GM10266 (cell line): ENCODE results near the gene GDF10.

Experiments
- DNase-seq: peaks from one replicate; pipeline ENCODE4 v3.0.0; 2012; ENCODE audit errors: extremely low spot score
- TF ChIP-seq, protein P1 (sequence below): IDR thresholded peaks from 2 replicates; pipeline ENCODE4 v1.5.1; 2012; ENCODE audit warnings: mild to moderate bottlenecking, low read depth; ENCODE audit not compliant: control insufficient read depth, insufficient read depth; ENCODE audit errors: missing control alignments

GDF10 gene

DNA sequence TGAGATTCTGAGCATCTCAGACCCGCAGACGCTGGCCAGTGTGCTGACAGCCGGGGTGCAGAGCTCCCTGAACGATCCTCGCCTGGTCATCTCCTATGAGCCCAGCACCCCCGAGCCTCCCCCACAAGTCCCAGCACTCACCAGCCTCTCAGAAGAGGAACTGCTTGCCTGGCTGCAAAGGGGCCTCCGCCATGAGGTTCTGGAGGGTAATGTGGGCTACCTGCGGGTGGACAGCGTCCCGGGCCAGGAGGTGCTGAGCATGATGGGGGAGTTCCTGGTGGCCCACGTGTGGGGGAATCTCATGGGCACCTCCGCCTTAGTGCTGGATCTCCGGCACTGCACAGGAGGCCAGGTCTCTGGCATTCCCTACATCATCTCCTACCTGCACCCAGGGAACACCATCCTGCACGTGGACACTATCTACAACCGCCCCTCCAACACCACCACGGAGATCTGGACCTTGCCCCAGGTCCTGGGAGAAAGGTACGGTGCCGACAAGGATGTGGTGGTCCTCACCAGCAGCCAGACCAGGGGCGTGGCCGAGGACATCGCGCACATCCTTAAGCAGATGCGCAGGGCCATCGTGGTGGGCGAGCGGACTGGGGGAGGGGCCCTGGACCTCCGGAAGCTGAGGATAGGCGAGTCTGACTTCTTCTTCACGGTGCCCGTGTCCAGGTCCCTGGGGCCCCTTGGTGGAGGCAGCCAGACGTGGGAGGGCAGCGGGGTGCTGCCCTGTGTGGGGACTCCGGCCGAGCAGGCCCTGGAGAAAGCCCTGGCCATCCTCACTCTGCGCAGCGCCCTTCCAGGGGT, 48.9 kb downstream of the GDF10 start:
- TF ChIP-seq, protein P1, sequence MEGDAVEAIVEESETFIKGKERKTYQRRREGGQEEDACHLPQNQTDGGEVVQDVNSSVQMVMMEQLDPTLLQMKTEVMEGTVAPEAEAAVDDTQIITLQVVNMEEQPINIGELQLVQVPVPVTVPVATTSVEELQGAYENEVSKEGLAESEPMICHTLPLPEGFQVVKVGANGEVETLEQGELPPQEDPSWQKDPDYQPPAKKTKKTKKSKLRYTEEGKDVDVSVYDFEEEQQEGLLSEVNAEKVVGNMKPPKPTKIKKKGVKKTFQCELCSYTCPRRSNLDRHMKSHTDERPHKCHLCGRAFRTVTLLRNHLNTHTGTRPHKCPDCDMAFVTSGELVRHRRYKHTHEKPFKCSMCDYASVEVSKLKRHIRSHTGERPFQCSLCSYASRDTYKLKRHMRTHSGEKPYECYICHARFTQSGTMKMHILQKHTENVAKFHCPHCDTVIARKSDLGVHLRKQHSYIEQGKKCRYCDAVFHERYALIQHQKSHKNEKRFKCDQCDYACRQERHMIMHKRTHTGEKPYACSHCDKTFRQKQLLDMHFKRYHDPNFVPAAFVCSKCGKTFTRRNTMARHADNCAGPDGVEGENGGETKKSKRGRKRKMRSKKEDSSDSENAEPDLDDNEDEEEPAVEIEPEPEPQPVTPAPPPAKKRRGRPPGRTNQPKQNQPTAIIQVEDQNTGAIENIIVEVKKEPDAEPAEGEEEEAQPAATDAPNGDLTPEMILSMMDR: no peak
- no peak for DNase-seq

DNA sequence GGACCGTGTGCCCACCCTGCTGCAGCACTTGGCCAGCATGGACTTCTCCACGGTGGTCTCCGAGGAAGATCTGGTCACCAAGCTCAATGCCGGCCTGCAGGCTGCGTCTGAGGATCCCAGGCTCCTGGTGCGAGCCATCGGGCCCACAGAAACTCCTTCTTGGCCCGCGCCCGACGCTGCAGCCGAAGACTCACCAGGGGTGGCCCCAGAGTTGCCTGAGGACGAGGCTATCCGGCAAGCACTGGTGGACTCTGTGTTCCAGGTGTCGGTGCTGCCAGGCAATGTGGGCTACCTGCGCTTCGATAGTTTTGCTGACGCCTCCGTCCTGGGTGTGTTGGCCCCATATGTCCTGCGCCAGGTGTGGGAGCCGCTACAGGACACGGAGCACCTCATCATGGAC, 49.5 kb downstream of the GDF10 start:
- TF ChIP-seq, protein P1: no peak
- no peak for DNase-seq

DNA sequence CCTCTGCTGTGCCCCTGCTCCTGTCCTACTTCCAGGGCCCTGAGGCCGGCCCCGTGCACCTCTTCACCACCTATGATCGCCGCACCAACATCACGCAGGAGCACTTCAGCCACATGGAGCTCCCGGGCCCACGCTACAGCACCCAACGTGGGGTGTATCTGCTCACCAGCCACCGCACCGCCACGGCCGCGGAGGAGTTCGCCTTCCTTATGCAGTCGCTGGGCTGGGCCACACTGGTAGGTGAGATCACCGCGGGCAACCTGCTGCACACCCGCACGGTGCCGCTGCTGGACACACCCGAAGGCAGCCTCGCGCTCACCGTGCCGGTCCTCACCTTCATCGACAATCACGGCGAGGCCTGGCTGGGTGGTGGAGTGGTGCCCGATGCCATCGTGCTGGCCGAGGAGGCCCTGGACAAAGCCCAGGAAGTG, 50.0 kb downstream of the GDF10 start:
- DNase-seq: no peak
- TF ChIP-seq, protein P1: no peak

DNA sequence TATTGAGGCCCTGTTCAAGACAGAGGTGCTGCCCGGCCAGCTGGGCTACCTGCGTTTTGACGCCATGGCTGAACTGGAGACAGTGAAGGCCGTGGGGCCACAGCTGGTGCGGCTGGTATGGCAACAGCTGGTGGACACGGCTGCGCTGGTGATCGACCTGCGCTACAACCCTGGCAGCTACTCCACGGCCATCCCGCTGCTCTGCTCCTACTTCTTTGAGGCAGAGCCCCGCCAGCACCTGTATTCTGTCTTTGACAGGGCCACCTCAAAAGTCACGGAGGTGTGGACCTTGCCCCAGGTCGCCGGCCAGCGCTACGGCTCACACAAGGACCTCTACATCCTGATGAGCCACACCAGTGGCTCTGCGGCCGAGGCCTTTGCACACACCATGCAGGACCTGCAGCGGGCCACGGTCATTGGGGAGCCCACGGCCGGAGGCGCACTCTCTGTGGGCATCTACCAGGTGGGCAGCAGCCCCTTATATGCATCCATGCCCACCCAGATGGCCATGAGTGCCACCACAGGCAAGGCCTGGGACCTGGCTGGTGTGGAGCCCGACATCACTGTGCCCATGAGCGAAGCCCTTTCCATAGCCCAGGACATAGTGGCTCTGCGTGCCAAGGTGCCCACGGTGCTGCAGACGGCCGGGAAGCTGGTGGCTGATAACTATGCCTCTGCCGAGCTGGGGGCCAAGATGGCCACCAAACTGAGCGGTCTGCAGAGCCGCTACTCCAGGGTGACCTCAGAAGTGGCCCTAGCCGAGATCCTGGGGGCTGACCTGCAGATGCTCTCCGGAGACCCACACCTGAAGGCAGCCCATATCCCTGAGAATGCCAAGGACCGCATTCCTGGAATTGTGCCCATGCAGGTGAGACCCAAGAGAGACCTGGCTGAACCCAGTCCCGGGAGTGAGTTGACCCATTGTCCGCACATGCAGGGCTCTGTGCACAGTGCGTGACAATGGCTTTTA, 51.0 kb downstream of the GDF10 start:
- DNase-seq: no peak
- TF ChIP-seq, protein P1: no peak

DNA sequence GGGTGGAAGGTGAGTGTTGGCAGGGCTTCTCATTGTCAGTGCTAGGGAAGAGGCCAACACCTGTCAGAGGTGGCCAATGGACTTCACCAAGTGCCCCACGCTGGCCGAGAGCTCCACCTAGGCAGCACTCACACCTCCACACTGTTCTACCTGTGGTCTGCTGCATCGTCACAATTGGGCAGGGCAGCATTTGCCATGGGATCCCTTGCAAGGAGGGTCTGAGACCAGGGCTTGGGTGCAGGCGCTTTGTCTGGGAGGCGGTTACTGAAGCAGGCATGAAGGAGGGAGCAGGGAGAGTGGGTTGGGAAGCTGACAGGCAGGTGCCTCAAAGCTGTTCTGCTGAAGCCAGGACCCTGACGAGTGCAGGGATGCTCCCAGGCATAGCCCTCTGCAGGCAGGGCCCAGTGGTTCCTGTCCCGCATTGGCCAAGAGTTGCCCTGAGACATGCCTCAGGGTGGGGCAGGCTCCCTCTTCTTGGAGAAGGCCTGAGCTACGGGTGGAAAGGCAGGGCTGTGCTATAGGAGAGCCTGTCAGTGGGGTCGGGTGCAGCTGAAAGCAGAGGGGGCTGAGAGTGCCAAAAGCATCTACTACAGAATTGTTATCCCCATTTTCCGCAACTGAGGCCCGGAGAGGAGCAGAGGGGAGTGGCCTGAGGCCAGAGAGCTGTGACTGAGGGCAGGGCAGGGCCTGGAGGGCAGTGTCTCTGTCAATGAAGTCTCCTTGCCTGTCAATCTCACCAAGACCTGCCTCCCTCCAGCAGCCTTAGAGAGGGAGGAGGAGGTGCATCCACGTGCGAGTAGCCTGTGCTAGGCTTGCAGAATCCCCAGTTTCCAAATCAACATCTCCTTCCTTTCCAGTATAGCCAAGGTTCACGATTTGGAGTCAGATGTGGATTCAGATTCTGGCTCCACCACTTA, 52.2 kb downstream of the GDF10 start:
- DNase-seq: no peak
- TF ChIP-seq, protein P1: no peak

DNA sequence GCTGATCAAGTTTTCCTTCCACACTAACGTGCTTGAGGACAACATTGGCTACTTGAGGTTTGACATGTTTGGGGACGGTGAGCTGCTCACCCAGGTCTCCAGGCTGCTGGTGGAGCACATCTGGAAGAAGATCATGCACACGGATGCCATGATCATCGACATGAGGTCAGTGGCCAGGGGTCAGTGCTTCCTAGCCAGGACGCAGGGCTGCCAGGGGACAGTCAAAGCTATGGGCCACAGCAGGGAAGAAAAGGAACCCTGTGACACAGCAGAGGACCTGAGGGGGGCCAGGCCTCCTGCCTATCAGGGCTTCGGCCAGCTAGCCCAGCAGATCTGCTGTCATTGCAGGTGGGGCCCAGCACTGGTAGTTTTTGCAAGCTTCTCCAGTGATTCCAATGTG, 53.4 kb downstream of the GDF10 start:
- DNase-seq: no peak
- TF ChIP-seq, protein P1: no peak
